ENCODE measurements around the gene CYTH1. TPM values are rescaled to one million over a fixed set of nuclear protein-coding genes. Genes with fewer than 3 reads are reported as not detected.
A peak's percentile ranks its signal among the peaks of the same experiment; 100 is the strongest.

Gene CYTH1
- total and polyA plus RNA-seq, 10 of the 15 experiments (the other 5 are each of a cell fraction or from before 2014, with no cell fraction given): 6.6 to 188 (median 145) TPM

DNA sequence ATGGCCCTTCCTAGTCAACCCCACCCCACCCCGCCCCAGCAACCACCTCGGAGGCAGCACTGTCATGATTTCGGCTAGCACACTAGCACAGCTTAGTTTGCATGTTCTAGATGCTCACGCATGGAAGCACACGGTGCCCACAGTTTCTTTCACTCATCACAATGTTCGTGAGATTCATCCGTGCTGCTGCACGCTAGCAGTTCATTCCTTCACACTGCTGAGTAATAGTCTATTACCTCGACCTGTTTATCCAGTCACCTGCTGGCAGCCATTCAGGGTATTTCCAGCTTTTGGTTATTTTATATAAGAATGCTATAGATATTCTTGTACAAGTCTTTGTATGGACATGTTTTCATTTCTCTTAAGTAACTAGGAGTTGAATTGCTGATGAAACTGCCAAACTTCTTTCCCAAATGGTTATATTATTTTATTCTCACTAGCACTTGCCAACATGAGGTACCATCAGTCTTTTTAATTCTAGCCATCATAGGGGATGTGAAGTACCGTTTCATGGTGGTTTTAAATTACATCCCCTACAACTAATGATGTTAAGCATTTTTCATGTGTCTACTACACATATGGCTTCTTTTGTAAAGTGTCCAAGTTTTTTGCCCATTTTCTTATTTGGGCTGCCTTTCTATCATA is 75.7 kb downstream of the CYTH1 start (continued):
- TF ChIP-seq, protein P1, sequence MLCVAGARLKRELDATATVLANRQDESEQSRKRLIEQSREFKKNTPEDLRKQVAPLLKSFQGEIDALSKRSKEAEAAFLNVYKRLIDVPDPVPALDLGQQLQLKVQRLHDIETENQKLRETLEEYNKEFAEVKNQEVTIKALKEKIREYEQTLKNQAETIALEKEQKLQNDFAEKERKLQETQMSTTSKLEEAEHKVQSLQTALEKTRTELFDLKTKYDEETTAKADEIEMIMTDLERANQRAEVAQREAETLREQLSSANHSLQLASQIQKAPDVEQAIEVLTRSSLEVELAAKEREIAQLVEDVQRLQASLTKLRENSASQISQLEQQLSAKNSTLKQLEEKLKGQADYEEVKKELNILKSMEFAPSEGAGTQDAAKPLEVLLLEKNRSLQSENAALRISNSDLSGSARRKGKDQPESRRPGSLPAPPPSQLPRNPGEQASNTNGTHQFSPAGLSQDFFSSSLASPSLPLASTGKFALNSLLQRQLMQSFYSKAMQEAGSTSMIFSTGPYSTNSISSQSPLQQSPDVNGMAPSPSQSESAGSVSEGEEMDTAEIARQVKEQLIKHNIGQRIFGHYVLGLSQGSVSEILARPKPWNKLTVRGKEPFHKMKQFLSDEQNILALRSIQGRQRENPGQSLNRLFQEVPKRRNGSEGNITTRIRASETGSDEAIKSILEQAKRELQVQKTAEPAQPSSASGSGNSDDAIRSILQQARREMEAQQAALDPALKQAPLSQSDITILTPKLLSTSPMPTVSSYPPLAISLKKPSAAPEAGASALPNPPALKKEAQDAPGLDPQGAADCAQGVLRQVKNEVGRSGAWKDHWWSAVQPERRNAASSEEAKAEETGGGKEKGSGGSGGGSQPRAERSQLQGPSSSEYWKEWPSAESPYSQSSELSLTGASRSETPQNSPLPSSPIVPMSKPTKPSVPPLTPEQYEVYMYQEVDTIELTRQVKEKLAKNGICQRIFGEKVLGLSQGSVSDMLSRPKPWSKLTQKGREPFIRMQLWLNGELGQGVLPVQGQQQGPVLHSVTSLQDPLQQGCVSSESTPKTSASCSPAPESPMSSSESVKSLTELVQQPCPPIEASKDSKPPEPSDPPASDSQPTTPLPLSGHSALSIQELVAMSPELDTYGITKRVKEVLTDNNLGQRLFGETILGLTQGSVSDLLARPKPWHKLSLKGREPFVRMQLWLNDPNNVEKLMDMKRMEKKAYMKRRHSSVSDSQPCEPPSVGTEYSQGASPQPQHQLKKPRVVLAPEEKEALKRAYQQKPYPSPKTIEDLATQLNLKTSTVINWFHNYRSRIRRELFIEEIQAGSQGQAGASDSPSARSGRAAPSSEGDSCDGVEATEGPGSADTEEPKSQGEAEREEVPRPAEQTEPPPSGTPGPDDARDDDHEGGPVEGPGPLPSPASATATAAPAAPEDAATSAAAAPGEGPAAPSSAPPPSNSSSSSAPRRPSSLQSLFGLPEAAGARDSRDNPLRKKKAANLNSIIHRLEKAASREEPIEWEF (IDR thresholded peaks at IDR 0.05; ENCODE audit: insufficient replicate concordance, low read depth, low read length): no peak
- TF ChIP-seq SMAD5 (IDR thresholded peaks at IDR 0.05; ENCODE audit: low read depth): no peak
- TF ChIP-seq RFX5 (IDR thresholded peaks at IDR 0.05; ENCODE audit: low read depth, low read length): no peak
- no peak for TF ChIP-seq SIN3A (IDR thresholded peaks at IDR 0.05; ENCODE audit: low read depth, low read length)
- TF ChIP-seq, protein P2, sequence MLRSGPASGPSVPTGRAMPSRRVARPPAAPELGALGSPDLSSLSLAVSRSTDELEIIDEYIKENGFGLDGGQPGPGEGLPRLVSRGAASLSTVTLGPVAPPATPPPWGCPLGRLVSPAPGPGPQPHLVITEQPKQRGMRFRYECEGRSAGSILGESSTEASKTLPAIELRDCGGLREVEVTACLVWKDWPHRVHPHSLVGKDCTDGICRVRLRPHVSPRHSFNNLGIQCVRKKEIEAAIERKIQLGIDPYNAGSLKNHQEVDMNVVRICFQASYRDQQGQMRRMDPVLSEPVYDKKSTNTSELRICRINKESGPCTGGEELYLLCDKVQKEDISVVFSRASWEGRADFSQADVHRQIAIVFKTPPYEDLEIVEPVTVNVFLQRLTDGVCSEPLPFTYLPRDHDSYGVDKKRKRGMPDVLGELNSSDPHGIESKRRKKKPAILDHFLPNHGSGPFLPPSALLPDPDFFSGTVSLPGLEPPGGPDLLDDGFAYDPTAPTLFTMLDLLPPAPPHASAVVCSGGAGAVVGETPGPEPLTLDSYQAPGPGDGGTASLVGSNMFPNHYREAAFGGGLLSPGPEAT (IDR thresholded peaks at IDR 0.05; ENCODE audit: low read depth): peak; percentile 99
- no peak for TF ChIP-seq KAT2A (conservative IDR thresholded peaks at IDR 0.05; ENCODE audit: control insufficient read depth, low read depth, low read length)
- TF ChIP-seq, protein P3, sequence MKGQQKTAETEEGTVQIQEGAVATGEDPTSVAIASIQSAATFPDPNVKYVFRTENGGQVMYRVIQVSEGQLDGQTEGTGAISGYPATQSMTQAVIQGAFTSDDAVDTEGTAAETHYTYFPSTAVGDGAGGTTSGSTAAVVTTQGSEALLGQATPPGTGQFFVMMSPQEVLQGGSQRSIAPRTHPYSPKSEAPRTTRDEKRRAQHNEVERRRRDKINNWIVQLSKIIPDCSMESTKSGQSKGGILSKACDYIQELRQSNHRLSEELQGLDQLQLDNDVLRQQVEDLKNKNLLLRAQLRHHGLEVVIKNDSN (IDR thresholded peaks at IDR 0.05; ENCODE audit: borderline replicate concordance, extremely low read length, insufficient read depth, low read depth, low read length): no peak
- TF ChIP-seq HCFC1 (IDR thresholded peaks at IDR 0.05; ENCODE audit: low read length): no peak
- peak; percentile 45 for TF ChIP-seq SMAD1 (IDR thresholded peaks at IDR 0.05; ENCODE audit: low read depth, partially characterized antibody)
- no peak for TF ChIP-seq JUND (IDR thresholded peaks at IDR 0.05; ENCODE audit: low read depth, low read length)
- no peak for TF ChIP-seq SREBF2 (IDR thresholded peaks at IDR 0.05; ENCODE audit: low read length)
- TF ChIP-seq SIX5 (IDR thresholded peaks at IDR 0.05; ENCODE audit: low read depth, low read length, severe bottlenecking): no peak
- TF ChIP-seq, protein P4, sequence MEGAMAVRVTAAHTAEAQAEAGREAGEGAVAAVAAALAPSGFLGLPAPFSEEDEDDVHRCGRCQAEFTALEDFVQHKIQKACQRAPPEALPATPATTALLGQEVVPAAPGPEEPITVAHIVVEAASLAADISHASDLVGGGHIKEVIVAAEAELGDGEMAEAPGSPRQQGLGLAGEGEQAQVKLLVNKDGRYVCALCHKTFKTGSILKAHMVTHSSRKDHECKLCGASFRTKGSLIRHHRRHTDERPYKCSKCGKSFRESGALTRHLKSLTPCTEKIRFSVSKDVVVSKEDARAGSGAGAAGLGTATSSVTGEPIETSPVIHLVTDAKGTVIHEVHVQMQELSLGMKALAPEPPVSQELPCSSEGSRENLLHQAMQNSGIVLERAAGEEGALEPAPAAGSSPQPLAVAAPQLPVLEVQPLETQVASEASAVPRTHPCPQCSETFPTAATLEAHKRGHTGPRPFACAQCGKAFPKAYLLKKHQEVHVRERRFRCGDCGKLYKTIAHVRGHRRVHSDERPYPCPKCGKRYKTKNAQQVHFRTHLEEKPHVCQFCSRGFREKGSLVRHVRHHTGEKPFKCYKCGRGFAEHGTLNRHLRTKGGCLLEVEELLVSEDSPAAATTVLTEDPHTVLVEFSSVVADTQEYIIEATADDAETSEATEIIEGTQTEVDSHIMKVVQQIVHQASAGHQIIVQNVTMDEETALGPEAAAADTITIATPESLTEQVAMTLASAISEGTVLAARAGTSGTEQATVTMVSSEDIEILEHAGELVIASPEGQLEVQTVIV (IDR thresholded peaks at IDR 0.05; ENCODE audit: borderline replicate concordance, partially characterized antibody): no peak
- TF ChIP-seq, protein P5, sequence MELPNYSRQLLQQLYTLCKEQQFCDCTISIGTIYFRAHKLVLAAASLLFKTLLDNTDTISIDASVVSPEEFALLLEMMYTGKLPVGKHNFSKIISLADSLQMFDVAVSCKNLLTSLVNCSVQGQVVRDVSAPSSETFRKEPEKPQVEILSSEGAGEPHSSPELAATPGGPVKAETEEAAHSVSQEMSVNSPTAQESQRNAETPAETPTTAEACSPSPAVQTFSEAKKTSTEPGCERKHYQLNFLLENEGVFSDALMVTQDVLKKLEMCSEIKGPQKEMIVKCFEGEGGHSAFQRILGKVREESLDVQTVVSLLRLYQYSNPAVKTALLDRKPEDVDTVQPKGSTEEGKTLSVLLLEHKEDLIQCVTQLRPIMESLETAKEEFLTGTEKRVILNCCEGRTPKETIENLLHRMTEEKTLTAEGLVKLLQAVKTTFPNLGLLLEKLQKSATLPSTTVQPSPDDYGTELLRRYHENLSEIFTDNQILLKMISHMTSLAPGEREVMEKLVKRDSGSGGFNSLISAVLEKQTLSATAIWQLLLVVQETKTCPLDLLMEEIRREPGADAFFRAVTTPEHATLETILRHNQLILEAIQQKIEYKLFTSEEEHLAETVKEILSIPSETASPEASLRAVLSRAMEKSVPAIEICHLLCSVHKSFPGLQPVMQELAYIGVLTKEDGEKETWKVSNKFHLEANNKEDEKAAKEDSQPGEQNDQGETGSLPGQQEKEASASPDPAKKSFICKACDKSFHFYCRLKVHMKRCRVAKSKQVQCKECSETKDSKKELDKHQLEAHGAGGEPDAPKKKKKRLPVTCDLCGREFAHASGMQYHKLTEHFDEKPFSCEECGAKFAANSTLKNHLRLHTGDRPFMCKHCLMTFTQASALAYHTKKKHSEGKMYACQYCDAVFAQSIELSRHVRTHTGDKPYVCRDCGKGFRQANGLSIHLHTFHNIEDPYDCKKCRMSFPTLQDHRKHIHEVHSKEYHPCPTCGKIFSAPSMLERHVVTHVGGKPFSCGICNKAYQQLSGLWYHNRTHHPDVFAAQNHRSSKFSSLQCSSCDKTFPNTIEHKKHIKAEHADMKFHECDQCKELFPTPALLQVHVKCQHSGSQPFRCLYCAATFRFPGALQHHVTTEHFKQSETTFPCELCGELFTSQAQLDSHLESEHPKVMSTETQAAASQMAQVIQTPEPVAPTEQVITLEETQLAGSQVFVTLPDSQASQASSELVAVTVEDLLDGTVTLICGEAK (IDR thresholded peaks at IDR 0.05; ENCODE audit: borderline replicate concordance): peak; percentile 22; the same call in 1 of the 2 replicates

All from GM12878 (cell line).